OCI-LY7 (cell line): ENCODE measurements around the gene CDK17. TPM values are rescaled to one million over a fixed set of nuclear protein-coding genes. Genes with fewer than 3 reads are reported as not detected.
"Not testable (repeated sequence)": the region's sequence is repeated elsewhere in the genome, so short reads cannot be mapped to it uniquely, and the experiment has no call there.

ENCODE experiments used
- BruUV-seq: library from RNA; stranded (reverse); fragments of 400-500 nt; replicated peaks from 2 replicates; lab custom pipeline; 2021; lab: Mats Ljungman, UMichigan
- CTCF ChIA-PET: fragments of 300-600 bp; sonication (Branson Sonifier 250); formaldehyde crosslinking; loops from one replicate; lab custom pipeline; 2022; ENCODE audit warnings: antibody characterized with exemption; ENCODE audit not compliant: unreplicated experiment; lab: Charles Lee
- POLR2A ChIA-PET: fragments of 300-600 bp; sonication (Branson Sonifier 250); formaldehyde crosslinking; loops from one replicate; lab custom pipeline; 2022; ENCODE audit warnings: antibody characterized with exemption; lab: Charles Lee
- DNase-seq: peaks from one replicate; pipeline ENCODE4 v3.0.0-alpha.2; 2015; ENCODE audit warnings: low spot score
- H2AFZ ChIP-seq: fragments of 200-600 bp; sonication (generic), shearing (Covaris generic); 2 replicates; pipeline ENCODE4 v1.6.1; 2014; ENCODE audit warnings: mild to moderate bottlenecking, antibody characterized with exemption, low read length, moderate library complexity
- H3K27ac ChIP-seq: fragments of 200-600 bp; sonication (generic); 2 replicates; pipeline ENCODE4 v1.5.1; 2014; ENCODE audit warnings: mixed run types, low read depth, mild to moderate bottlenecking, moderate library complexity, low read length, inconsistent platforms; ENCODE audit not compliant: poor library complexity, severe bottlenecking
- H3K36me3 ChIP-seq: fragments of 200-600 bp; sonication (generic); 2 replicates; pipeline ENCODE4 v1.6.1; 2014; ENCODE audit warnings: mild to moderate bottlenecking, antibody characterized with exemption, low read length, moderate library complexity, mixed read lengths; ENCODE audit not compliant: insufficient read depth
- H3K4me1 ChIP-seq: fragments of 200-600 bp; sonication (generic); 2 replicates; pipeline ENCODE4 v1.5.1; 2014; ENCODE audit warnings: mild to moderate bottlenecking, low read length; ENCODE audit not compliant: insufficient read depth, poor library complexity, severe bottlenecking
- H3K4me2 ChIP-seq: fragments of 200-600 bp; sonication (generic); 2 replicates; pipeline ENCODE4 v1.6.1; 2014; ENCODE audit warnings: mild to moderate bottlenecking, low read length
- H3K4me3 ChIP-seq: fragments of 200-600 bp; sonication (generic); 2 replicates; pipeline ENCODE4 v1.5.1; 2014; ENCODE audit warnings: mild to moderate bottlenecking, low read depth, low read length; ENCODE audit not compliant: poor library complexity, severe bottlenecking
- H3K79me2 ChIP-seq: fragments of 200-600 bp; sonication (generic); 2 replicates; pipeline ENCODE4 v1.6.1; 2016; ENCODE audit warnings: low read depth, mild to moderate bottlenecking, low read length, moderate library complexity, mixed read lengths; ENCODE audit not compliant: insufficient read depth
- H3K9me2 ChIP-seq: fragments of 200-600 bp; sonication (generic); 2 replicates; pipeline ENCODE4 v1.6.1; 2016; ENCODE audit warnings: mild to moderate bottlenecking, low read length, mixed read lengths; ENCODE audit not compliant: insufficient read depth
- H3K9me3 ChIP-seq: fragments of 200-600 bp; sonication (generic); 2 replicates; pipeline ENCODE4 v1.6.1; 2014; ENCODE audit warnings: mild to moderate bottlenecking, mixed run types, low read length, mixed read lengths
- H4K20me1 ChIP-seq: fragments of 200-600 bp; sonication (generic); 2 replicates; pipeline ENCODE4 v1.6.1; 2014; ENCODE audit warnings: mild to moderate bottlenecking, antibody characterized with exemption, low read length, moderate library complexity, mixed read lengths; ENCODE audit not compliant: insufficient read depth
- EZH2phosphoT487 ChIP-seq: fragments of 200-600 bp; sonication (generic); IDR thresholded peaks from 2 replicates; pipeline ENCODE4 v1.6.1; 2018; ENCODE audit warnings: low read depth, borderline replicate concordance, mild to moderate bottlenecking, mixed run types, antibody characterized with exemption, low read length, moderate library complexity, mixed read lengths
- intact Hi-C: fragments of 100-400 bp; cut with micrococcal nuclease; formaldehyde crosslinking; loops from one replicate; pipeline ENCODE4 v1.10.0; 2022; ENCODE audit not compliant: unreplicated experiment
- total RNA-seq, 2 experiments: library from RNA; depleted of rRNA in 1 of 2; stranded (reverse); fragments of >200 nt in 1 of 2; shearing (Covaris generic) in 1 of 2; gene quantifications; 2 replicates each; pipeline ENCODE4 v1.2.3, GENCODE V29; 2014 to 2022
- TF ChIP-seq, protein P1 (sequence below): fragments of 200-600 bp; sonication (generic); conservative IDR thresholded peaks from 2 replicates; pipeline ENCODE4 v1.5.1; 2014; ENCODE audit warnings: mild to moderate bottlenecking, antibody characterized with exemption, low read length, moderate library complexity, mixed read lengths

CDK17 gene
- total RNA-seq, 2 experiments from 2014 or later: 34.5 to 43.4 TPM

- ChIA-PET POLR2A (interaction anchor here (0.5 to 1.5 kb wide), 4 partner anchors 10 to 60 kb away, joined by 3 to 5 read pairs (median 4); partner anchors contain the start of gene CDK17), CTCF (no interaction called here)
- H3K27ac ChIP-seq: no peak overlapping the region
- H3K4me1 ChIP-seq: peaks cover 52% of the 10 kb centered on the region
- no peak for DNase-seq
- H3K4me2 ChIP-seq: no peak overlapping the region; the same call in 1 of the 2 replicates
- no peaks in the 10 kb centered on the region for H3K9me3 ChIP-seq
- H4K20me1 ChIP-seq: no peaks in the 10 kb centered on the region
- no peaks in the 10 kb centered on the region for H3K9me2 ChIP-seq
- intact Hi-C loops: loop anchor here (5.0 to 10.0 kb wide), 2 partner anchors 93 to 375 kb away; partner anchors contain the start of gene LTA4H
- no peaks in the 10 kb centered on the region for H3K36me3 ChIP-seq
- H3K4me3 ChIP-seq: no peak overlapping the region
- H3K79me2 ChIP-seq: no peaks in the 10 kb centered on the region
- BruUV-seq: no TSS peak
- peak overlapping the region; percentile 34; the same call in 1 of the 2 replicates for H2AFZ ChIP-seq
- TF ChIP-seq, protein P1, sequence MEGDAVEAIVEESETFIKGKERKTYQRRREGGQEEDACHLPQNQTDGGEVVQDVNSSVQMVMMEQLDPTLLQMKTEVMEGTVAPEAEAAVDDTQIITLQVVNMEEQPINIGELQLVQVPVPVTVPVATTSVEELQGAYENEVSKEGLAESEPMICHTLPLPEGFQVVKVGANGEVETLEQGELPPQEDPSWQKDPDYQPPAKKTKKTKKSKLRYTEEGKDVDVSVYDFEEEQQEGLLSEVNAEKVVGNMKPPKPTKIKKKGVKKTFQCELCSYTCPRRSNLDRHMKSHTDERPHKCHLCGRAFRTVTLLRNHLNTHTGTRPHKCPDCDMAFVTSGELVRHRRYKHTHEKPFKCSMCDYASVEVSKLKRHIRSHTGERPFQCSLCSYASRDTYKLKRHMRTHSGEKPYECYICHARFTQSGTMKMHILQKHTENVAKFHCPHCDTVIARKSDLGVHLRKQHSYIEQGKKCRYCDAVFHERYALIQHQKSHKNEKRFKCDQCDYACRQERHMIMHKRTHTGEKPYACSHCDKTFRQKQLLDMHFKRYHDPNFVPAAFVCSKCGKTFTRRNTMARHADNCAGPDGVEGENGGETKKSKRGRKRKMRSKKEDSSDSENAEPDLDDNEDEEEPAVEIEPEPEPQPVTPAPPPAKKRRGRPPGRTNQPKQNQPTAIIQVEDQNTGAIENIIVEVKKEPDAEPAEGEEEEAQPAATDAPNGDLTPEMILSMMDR: no peak
These were observed 9.5 kb upstream of the CDK17 start for GRCh38 chr12:96409731-96410130.

DNA sequence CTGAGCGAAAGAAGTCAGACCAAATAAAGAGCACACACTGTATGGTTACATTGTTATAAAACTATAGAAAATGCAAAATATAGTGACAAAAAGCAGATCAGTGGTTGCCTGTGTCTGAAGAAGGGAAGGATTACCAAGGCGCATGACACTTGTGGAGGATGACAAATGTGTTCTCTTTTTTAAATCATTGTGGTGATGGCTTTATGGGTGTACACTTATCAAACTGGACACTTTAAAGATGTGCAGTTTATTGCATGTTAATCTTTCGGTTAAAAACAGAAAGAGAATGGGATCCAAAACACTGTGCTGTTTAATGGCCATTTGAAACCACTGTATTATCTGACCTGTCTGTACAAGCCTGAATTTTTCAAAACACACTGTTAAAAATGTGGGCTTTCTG lies 8.8 kb upstream of the CDK17 start:
- ChIA-PET POLR2A (interaction anchor here (1.4 to 1.6 kb wide), 2 partner anchors 10 to 49 kb away, joined by 5 to 6 read pairs; no protein-coding TSS in a partner anchor), CTCF (no interaction called here)
- H3K36me3 ChIP-seq: no peaks in the 10 kb centered on the region
- no peak overlapping the region for H3K4me3 ChIP-seq
- TF ChIP-seq EZH2phosphoT487: no peak
- TF ChIP-seq, protein P1: no peak
- intact Hi-C loops: loop anchor here (5.0 to 10.0 kb wide), 2 partner anchors 93 to 374 kb away; partner anchors contain the start of gene LTA4H
- no peaks in the 10 kb centered on the region for H4K20me1 ChIP-seq
- DNase-seq: no peak
- H3K9me2 ChIP-seq: no peaks in the 10 kb centered on the region
- H3K9me3 ChIP-seq: no peaks in the 10 kb centered on the region
- peak overlapping the region; percentile 6; the same call in 1 of the 2 replicates for H2AFZ ChIP-seq
- H3K4me1 ChIP-seq: peaks cover 59% of the 10 kb centered on the region
- no peak overlapping the region for H3K4me2 ChIP-seq
- no peak overlapping the region for H3K27ac ChIP-seq
- BruUV-seq: no TSS peak
- no peaks in the 10 kb centered on the region for H3K79me2 ChIP-seq

DNA sequence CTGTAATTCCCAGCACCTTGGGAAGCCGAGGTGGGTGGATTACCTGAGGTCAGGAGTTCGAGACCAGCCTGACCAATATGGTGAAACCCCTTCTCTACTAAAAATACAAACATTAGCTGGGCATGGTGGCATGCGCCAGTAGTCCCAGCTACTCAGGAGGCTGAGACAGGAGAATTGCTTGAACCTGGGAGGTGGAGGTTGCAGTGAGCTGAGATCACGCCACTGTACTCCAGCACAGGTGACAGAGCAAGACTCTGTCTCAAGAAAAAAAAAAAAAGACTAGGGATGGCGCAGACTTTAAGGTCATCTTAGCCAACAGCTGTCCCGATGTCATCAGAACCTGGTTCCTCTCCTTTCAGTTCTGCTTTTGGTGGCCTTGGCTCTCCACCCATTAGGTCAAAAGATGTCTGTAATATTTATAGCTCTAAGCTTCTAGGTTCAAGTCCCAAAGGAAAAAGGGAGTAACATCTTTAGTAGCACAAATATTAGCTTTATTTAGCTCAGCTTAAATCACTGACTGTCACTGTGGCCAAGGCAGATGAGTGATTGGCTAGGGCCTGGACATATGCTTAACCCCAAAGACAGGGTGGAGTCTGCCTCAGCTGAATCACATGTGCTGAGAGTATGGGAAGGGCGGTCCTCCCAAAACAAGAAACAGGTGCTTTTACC lies 7.3 kb upstream of the CDK17 start:
- CTCF ChIA-PET: interaction anchor here (0.6 to 1.0 kb wide), 2 partner anchors 12 to 70 kb away, joined by 5 to 6 read pairs; no protein-coding TSS in a partner anchor
- Histone ChIP-seq H2AFZ (peak overlapping the region; percentile 28; the same call in 1 of the 2 replicates), H3K4me2 (peak overlapping the region; percentile 55), H3K27ac (peak overlapping the region; percentile 72), H3K4me3 (peak overlapping the region; percentile 15), H3K4me1 (peaks cover 73% of the 10 kb centered on the region)
- intact Hi-C loops: loop anchor here (1.0 to 10.0 kb wide), 3 partner anchors 52 to 373 kb away; partner anchors contain the start of gene LTA4H
- not testable (repeated sequence) for BruUV-seq, H3K9me3 ChIP-seq, H3K79me2 ChIP-seq, H3K36me3 ChIP-seq, H3K9me2 ChIP-seq, H4K20me1 ChIP-seq
- peak; percentile 94 for DNase-seq
- POLR2A ChIA-PET: interaction anchor here (0.6 to 2.0 kb wide), 12 partner anchors 8 to 792 kb away, joined by 3 to 9 read pairs (median 4); no protein-coding TSS in a partner anchor
